GM20431 (cell line): ENCODE results near the gene MIB1.
"Not testable (repeated sequence)": the region's sequence is repeated elsewhere in the genome, so short reads cannot be mapped to it uniquely, and the experiment has no call there.

ENCODE experiments used
- in situ Hi-C: fragments of 300-500 bp; cut with MseI, MboI; formaldehyde crosslinking; loops from one replicate; pipeline ENCODE4 v1.15.0; 2020; ENCODE audit warnings: low sequenced_read_pairs; ENCODE audit not compliant: unreplicated experiment

The MIB1 gene

GRCh38 chr18:21740538-21741311, at the start of gene MIB1:
Gene MIB1 (plus strand): TSS chr18:21740792. CDS start chr18:21741584, 792 bp downstream.
- in situ Hi-C loops = no loop called here

DNA sequence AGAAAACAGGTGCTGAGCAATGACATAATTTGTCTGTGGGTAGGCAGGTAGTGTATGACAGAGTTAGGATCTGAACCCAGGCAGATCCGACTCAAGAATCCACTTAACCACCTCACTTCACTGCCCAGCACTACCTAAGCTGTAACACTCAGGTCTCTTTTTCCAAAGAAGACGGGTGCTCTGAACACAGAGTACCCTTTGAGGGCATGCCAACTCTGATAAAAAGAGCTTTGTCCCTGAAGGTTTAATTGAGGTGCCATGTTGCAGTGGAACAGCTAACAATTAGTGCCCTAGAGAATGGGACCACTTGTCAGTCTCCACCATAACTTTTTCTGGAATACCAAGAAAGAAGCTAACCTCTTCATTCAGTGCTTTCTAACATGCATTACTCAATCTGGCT, 47.3 kb upstream of the MIB1 start:
- in situ Hi-C loops = no loop called here

- in situ Hi-C loops = no loop called here
Observed at GRCh38 chr18:21700528-21701075, 40.0 kb upstream of the MIB1 start.

GRCh38 chr18:21701621-21702020, 39.0 kb upstream of the MIB1 start:
- in situ Hi-C loops = no loop called here

DNA sequence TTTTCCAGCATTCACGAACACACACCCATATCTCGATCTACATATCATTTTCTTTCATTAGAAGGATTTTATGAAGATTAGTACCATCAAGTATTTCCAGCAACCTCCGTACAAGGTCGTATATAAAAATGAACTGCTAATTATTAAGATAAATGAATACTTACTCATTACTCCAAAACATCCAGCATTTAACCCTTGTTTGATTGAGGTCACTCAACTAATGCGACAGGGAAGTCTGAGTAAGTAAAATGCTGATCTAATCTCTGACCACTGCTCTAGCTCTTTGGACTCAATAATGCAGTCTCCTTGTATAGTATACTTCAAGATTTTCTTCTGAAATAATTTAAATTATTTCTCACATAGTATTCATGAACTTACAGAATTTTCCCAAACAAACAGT, 38.0 kb upstream of the MIB1 start:
- in situ Hi-C loops = no loop called here

- in situ Hi-C loops = no loop called here
Observed at GRCh38 chr18:21703241-21703820, 37.3 kb upstream of the MIB1 start.

DNA sequence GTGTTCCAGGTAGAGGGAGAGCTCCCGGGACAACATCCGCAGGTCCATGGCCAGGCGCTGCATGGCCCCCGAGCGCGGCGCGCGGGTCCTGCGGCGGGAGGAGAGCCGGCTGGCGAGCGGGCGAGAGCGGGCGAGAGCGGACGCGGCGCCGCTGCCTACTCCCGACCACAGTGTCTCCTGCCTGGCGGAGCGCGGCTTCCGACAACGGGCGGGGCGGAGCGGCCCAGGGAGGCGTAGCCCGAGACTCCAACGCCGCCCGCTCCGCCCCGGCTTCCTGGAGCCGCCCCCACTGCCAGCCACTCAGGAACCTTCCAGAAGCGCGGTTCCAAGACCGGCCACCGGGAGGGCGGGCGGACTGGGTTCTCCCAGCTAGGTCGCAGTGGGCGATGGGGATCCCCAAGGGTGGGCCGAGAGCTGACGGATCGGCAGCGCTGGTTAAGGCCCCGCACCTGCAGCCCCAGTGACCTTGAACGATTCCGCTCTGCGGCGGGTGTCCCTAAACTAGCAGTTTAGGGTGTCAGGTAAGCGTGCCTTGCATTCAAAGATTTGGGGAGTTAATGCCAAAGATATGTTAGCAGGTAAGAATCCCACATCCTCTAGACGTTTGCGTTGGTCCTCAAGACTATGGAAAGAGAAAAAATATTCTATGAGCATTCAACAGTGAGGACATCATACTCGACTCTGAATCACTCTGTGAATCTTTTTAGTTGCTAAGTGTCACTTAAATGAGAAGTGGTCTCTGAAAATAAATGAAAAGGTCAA, 35.8 kb upstream of the MIB1 start, which contains the start of gene ABHD3:
Gene ABHD3, minus strand, starts transcription at position 172 of the 762 bp plus-strand sequence. Its CDS starts 109 bp downstream, at position 63.
- in situ Hi-C loops = no loop called here

GRCh38 chr18:21706386-21706865, 34.2 kb upstream of the MIB1 start:
- in situ Hi-C loops = no loop called here

- in situ Hi-C loops = not testable (repeated sequence)
Observed at GRCh38 chr18:21707130-21707529, 33.5 kb upstream of the MIB1 start.

DNA sequence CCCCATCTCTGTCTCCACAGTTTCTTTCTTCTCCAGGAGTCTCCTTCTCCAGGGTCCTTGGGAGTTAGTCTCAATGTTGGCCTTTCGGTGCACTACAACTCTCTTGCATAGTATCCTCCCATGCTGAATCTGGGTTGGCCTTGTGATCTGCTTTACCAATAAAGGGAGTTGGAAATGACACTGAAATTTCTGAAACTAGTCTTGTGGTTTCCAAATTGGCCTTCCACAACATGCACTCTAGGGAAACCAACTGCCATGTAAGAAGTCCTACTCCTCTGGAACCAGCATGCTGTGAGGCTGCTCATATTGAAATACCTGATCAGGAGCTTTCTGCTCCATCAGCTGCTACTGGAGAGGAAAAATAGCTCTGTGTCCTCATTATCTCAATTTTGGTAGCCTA, 26.1 kb upstream of the MIB1 start:
- in situ Hi-C loops = no loop called here

DNA sequence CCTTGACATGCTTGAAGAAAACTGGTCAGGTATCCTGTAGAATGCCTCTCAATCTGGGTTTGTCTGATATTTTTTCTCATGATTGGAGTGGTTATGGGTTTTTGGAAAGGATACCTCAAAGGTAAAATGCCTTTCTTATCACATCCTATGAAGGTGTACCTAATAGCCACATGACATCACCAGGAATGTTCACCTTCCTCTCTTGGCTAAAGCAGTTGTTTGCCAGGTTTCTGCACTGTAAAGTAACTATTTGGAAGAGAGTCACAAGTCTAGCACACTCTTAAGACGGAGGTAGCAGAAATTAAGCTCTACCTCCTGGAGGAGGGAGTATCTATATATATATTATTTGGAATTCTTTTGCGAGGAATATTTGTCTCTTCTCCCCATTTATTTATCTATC, 17.9 kb upstream of the MIB1 start:
- in situ Hi-C loops = no loop called here

GRCh38 chr18:21725201-21725600, 15.4 kb upstream of the MIB1 start:
- in situ Hi-C loops = no loop called here

GRCh38 chr18:21727702-21728101, 12.9 kb upstream of the MIB1 start:
- in situ Hi-C loops = no loop called here

GRCh38 chr18:21733011-21733410, 7.6 kb upstream of the MIB1 start:
- in situ Hi-C loops = no loop called here

DNA sequence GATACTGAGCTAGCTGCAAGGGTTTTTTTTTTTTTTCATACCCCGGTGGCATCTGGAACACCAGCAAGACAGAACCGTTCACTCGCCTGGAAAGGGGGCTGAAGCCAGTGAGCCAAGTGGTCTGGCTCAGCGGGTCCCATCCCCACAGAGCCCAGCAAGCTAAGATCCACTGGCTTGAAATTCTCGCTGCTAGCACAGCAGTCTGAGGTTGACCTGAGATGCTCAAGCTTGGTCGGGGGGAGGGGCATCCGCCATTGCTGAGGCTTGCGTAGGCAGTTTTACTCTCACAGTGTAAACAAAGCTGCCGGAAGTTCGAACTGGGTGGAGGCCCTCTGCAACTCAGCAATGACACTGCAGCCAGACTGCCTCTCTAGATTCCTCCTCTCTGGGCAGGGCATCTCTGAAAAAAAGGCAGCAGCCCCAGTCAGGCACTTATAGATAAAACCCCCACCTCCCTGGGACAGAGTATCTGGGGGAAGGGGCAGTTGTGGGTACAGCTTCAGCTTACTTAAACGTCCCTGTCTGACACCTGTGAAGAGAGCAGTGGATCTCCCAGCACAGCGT, 5.1 kb upstream of the MIB1 start:
- in situ Hi-C loops = no loop called here

DNA sequence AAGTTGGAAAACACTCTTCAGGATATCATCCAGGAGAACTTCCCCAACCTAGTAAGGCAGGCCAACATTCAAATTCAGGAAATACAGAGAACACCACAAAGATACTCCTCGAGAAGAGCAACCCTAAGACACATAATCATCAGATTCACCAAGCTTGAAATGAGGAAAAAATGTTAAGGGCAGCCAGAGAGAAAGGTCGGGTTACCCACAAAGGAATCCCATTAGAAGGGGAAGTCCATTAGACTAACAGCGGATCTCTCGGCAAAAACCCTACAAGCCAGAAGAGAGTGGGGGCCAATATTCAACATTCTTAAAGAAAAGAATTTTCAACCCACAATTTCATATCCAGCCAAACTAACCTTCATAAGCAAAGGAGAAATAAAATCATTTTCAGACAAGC, 3.7 kb upstream of the MIB1 start:
- in situ Hi-C loops = not testable (repeated sequence)

GRCh38 chr18:21739604-21740537, 721 bp upstream of the MIB1 start:
- in situ Hi-C loops = no loop called here

- in situ Hi-C loops = no loop called here
Observed at GRCh38 chr18:21741312-21741561, 645 bp downstream of the MIB1 start.

GRCh38 chr18:21741562-21742314, 1.1 kb downstream of the MIB1 start:
- in situ Hi-C loops = no loop called here
